DOHH2 (cell line): ENCODE results near the gene AFAP1.

Source experiments
- H3F3A ChIP-seq: fragments of 200-600 bp; sonication (generic), shearing (Covaris generic); 2 replicates; pipeline ENCODE4 v1.6.0; 2016; ENCODE audit warnings: antibody characterized with exemption, mild to moderate bottlenecking; ENCODE audit not compliant: control insufficient read depth, insufficient read depth
- H3K27ac ChIP-seq: fragments of 200-600 bp; sonication (generic); 2 replicates; pipeline ENCODE4 v1.5.1; 2014; ENCODE audit warnings: low read depth, mild to moderate bottlenecking, low read length, moderate library complexity
- H3K27me3 ChIP-seq: fragments of 200-600 bp; sonication (generic); 2 replicates; pipeline ENCODE4 v1.6.1; 2014; ENCODE audit warnings: mild to moderate bottlenecking, low read length, mixed read lengths; ENCODE audit not compliant: control insufficient read depth
- H3K36me3 ChIP-seq: fragments of 200-600 bp; sonication (generic); 2 replicates; pipeline ENCODE4 v1.6.1; 2014; ENCODE audit warnings: mild to moderate bottlenecking, low read length, moderate library complexity, mixed read lengths; ENCODE audit not compliant: control insufficient read depth
- H3K4me1 ChIP-seq: fragments of 200-600 bp; sonication (generic); 2 replicates; pipeline ENCODE4 v1.6.1; 2014; ENCODE audit warnings: mild to moderate bottlenecking, low read length, mixed read lengths; ENCODE audit not compliant: control insufficient read depth
- H3K4me2 ChIP-seq: fragments of 200-600 bp; sonication (generic); 2 replicates; pipeline ENCODE4 v1.6.0; 2014; ENCODE audit warnings: mild to moderate bottlenecking, low read length, moderate library complexity
- H3K4me3 ChIP-seq: fragments of 200-600 bp; sonication (generic); 2 replicates; pipeline ENCODE4 v1.5.1; 2014; ENCODE audit warnings: mild to moderate bottlenecking, low read length, mixed read lengths
- H3K79me2 ChIP-seq: fragments of 200-600 bp; sonication (generic); 2 replicates; pipeline ENCODE4 v1.6.1; 2014; ENCODE audit warnings: mild to moderate bottlenecking, low read length, mixed read lengths; ENCODE audit not compliant: control insufficient read depth
- H3K9me2 ChIP-seq: fragments of 200-600 bp; sonication (generic); replicated peaks from 2 replicates; pipeline ENCODE4 v1.6.1; 2014; ENCODE audit warnings: mild to moderate bottlenecking, low read length, mixed read lengths; ENCODE audit not compliant: control insufficient read depth
- H3K9me3 ChIP-seq: fragments of 200-600 bp; sonication (generic); 2 replicates; pipeline ENCODE4 v1.6.1; 2014; ENCODE audit warnings: antibody characterized with exemption, low read length, mixed read lengths; ENCODE audit not compliant: control insufficient read depth, insufficient read depth
- H4K20me1 ChIP-seq: fragments of 200-600 bp; sonication (generic); 2 replicates; pipeline ENCODE4 v1.6.0; 2014; ENCODE audit warnings: low read depth, mild to moderate bottlenecking, antibody characterized with exemption, low read length, moderate library complexity; ENCODE audit not compliant: control insufficient read depth, insufficient read depth
- EZH2phosphoT487 ChIP-seq: fragments of 200-600 bp; sonication (generic); IDR thresholded peaks from 2 replicates; pipeline ENCODE4 v1.6.1; 2017; ENCODE audit warnings: borderline replicate concordance, mild to moderate bottlenecking, antibody characterized with exemption, low read length, moderate library complexity, mixed read lengths
- TF ChIP-seq, protein P1 (sequence below): fragments of 200-600 bp; sonication (generic); IDR thresholded peaks from one replicate; pipeline ENCODE4 v1.5.1; 2014; ENCODE audit warnings: antibody characterized with exemption, mild to moderate bottlenecking, low read depth, low read length; ENCODE audit not compliant: poor library complexity, severe bottlenecking

AFAP1 gene

DNA sequence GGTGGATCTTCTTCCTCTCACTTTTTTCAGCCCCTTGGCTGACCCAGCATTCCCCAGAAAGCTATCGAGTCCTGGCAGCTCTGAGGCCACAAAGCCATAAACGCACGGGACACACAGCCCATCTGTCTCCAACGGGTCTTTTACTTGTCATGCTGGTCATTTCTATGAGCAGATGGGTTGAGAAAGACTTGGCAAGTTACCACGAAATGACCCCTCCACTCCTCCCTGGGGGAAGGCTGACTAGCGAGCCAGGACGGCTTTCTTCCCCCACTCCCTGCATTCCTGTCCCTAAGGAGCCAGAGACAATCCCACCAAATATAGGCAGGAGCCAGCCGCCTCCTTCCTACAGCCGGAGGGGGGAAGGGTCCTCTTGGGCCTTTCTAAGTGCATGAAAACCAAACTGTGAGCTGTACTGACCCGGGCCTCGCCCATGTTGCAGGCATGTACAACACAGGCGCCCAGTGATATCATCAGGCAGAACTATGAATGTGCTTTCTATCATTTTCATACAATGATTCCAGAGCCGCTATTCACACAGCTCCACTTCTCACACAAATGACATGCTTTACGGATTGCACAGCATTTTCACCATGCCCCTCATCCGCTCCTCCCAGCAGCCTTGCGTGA, 28.6 kb downstream of the AFAP1 start:
- Histone ChIP-seq H3K79me2 (no peaks in the 10 kb centered on the region), H3F3A (no peaks in the 10 kb centered on the region), H3K9me3 (no peaks in the 10 kb centered on the region), H3K9me2 (no peaks in the 10 kb centered on the region), H3K4me3 (no peak overlapping the region), H3K36me3 (no peaks in the 10 kb centered on the region), H3K27me3 (peaks cover 3% of the 10 kb centered on the region; the same call in 1 of the 2 replicates), H3K27ac (no peak overlapping the region), H3K4me1 (peaks cover 6% of the 10 kb centered on the region), H3K4me2 (no peak overlapping the region), H4K20me1 (no peaks in the 10 kb centered on the region)
- no peak for TF ChIP-seq EZH2phosphoT487
- TF ChIP-seq, protein P1, sequence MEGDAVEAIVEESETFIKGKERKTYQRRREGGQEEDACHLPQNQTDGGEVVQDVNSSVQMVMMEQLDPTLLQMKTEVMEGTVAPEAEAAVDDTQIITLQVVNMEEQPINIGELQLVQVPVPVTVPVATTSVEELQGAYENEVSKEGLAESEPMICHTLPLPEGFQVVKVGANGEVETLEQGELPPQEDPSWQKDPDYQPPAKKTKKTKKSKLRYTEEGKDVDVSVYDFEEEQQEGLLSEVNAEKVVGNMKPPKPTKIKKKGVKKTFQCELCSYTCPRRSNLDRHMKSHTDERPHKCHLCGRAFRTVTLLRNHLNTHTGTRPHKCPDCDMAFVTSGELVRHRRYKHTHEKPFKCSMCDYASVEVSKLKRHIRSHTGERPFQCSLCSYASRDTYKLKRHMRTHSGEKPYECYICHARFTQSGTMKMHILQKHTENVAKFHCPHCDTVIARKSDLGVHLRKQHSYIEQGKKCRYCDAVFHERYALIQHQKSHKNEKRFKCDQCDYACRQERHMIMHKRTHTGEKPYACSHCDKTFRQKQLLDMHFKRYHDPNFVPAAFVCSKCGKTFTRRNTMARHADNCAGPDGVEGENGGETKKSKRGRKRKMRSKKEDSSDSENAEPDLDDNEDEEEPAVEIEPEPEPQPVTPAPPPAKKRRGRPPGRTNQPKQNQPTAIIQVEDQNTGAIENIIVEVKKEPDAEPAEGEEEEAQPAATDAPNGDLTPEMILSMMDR = no peak

DNA sequence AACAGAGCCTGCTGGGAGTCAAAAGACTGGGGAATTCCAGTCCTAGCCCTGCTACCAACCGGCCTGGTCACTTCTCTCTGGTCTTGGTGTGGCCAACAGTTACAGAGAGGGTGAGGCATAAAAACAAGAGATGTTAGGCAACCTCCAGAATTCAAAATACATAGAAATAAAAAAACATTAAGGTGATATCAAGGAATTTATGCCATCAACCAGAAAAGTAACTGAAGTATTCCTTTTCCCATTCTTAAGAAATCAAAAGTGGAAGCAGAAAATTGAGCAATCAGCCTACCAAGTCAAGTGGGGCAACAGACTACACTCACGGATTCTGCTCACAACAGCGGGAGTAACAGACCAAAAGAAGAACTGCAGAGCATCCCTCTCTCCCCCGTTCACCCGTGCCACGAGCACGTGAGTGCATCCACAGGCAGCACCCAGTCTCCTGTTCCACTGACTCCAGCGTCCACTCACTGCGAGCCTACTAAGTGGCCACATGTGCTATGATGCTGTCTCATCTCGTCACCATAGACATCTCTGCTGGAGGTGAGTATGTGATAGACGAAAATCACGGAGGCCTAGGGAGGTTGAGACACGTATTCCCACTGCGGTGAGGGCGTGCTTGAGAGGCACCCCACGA, 29.3 kb downstream of the AFAP1 start:
- TF ChIP-seq EZH2phosphoT487 = no peak
- TF ChIP-seq, protein P1 = no peak
- H3K27ac ChIP-seq = no peak overlapping the region
- no peak overlapping the region for H3K4me3 ChIP-seq
- H3K4me1 ChIP-seq = peaks cover 6% of the 10 kb centered on the region
- H3K36me3 ChIP-seq = no peaks in the 10 kb centered on the region
- no peak overlapping the region for H3K4me2 ChIP-seq
- no peaks in the 10 kb centered on the region for H4K20me1 ChIP-seq
- H3K9me3 ChIP-seq = no peaks in the 10 kb centered on the region
- no peaks in the 10 kb centered on the region for H3K79me2 ChIP-seq
- H3K9me2 ChIP-seq = no peaks in the 10 kb centered on the region
- no peaks in the 10 kb centered on the region for H3F3A ChIP-seq
- H3K27me3 ChIP-seq = peaks cover 6% of the 10 kb centered on the region

DNA sequence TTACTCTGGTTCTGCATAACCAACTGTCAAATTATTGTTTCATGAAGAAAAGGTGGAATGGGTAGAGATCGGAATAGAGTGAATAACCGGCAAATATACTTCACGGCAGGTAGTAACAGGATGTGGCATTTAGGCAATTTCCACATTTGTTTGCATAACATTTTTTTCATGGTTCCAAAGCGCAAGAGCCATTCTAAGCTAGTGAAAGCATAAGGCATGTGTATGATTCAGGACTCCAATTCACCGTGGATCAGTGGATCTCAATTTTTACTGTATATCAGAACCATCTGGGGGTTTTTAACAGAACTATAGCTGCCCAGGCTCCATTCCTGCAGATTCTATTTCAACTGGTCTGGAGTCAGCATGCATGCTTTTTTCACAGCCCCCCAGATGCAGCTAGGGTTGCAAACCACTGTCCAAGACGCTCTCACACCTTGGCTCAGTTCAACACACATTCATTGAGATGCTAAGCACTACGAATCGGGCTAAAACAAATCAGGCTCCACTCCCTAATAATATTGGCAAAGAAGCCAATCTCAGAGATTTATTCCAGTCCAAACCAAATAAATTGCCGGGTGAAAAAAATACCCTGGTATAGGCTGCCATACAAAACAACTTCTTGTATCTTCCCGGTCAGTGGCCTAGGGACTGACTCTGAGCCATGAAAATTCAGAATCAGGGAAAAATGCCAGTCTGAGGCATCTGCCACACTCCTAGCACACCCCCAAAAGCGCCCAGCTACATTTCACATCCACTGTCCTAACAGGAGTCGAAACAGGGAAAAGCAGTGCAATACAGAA, 30.0 kb downstream of the AFAP1 start:
- H3K4me1 ChIP-seq = peaks cover 6% of the 10 kb centered on the region
- H3K4me3 ChIP-seq = no peak overlapping the region
- H3K79me2 ChIP-seq = no peaks in the 10 kb centered on the region
- no peak overlapping the region for H3K4me2 ChIP-seq
- no peaks in the 10 kb centered on the region for H3K9me3 ChIP-seq
- H3K9me2 ChIP-seq = no peaks in the 10 kb centered on the region
- H3K36me3 ChIP-seq = no peaks in the 10 kb centered on the region
- H4K20me1 ChIP-seq = no peaks in the 10 kb centered on the region
- H3F3A ChIP-seq = no peaks in the 10 kb centered on the region
- no peak for TF ChIP-seq EZH2phosphoT487
- TF ChIP-seq, protein P1 = no peak
- peaks cover 9% of the 10 kb centered on the region for H3K27me3 ChIP-seq
- H3K27ac ChIP-seq = no peak overlapping the region
